ENCODE results near the gene TNFRSF25. TPM values are rescaled to one million over a fixed set of nuclear protein-coding genes. Genes with fewer than 3 reads are reported as not detected.

Gene TNFRSF25
- total RNA-seq, 1 experiment from 2014 or later: 19.4 TPM

- Histone ChIP-seq H2BK120ac (ENCODE audit: low read depth, low read length, poor library complexity, severe bottlenecking) (no peak overlapping the region), H2AK5ac (ENCODE audit: insufficient read length, low read length) (no peak overlapping the region), H2BK5ac (ENCODE audit: insufficient read length, low read length) (no peak overlapping the region), H3K79me1 (ENCODE audit: insufficient read depth, low read depth, low read length, poor library complexity, severe bottlenecking) (no peaks in the 10 kb centered on the region), H3K23ac (ENCODE audit: insufficient read length, low read depth, low read length) (no peak overlapping the region), H4K8ac (replicated peaks; ENCODE audit: insufficient read length, low read depth, low read length) (no peak overlapping the region), H3K27ac (ENCODE audit: insufficient read length, low read depth, low read length) (no peak overlapping the region), H4K91ac (ENCODE audit: insufficient read length, low read depth, low read length) (no peak overlapping the region), H2BK20ac (ENCODE audit: low read depth, low read length, poor library complexity, severe bottlenecking) (no peak overlapping the region), H3K14ac (ENCODE audit: insufficient read depth, low read length) (no peak overlapping the region), H3K18ac (ENCODE audit: insufficient read length, low read depth, low read length) (no peak overlapping the region), H3K4me1 (ENCODE audit: insufficient read depth, low read length) (no peaks in the 10 kb centered on the region; the same call in 1 of the 2 replicates), H3K27me3 (ENCODE audit: insufficient read depth, low read length) (no peaks in the 10 kb centered on the region), H3K23me2 (ENCODE audit: insufficient read length, low read depth, low read length, poor library complexity, severe bottlenecking) (no peaks in the 10 kb centered on the region), H4K5ac (ENCODE audit: insufficient read length, low read depth, low read length) (no peak overlapping the region), H3K79me2 (ENCODE audit: insufficient read depth, low read length) (no peaks in the 10 kb centered on the region), H4K20me1 (ENCODE audit: control insufficient read depth, insufficient read depth, insufficient read length) (no peaks in the 10 kb centered on the region), H3K9ac (ENCODE audit: extremely low read depth, insufficient read length, low read length) (no peak overlapping the region), H2BK12ac (ENCODE audit: insufficient read length, low read depth, low read length) (no peak overlapping the region), H3K4me2 (ENCODE audit: insufficient read depth, insufficient read length, low read length) (no peak overlapping the region), H3T11ph (ENCODE audit: low read length) (no peak overlapping the region), H2AFZ (ENCODE audit: low read length) (no peak overlapping the region), H3K4ac (ENCODE audit: low read depth, low read length) (no peak overlapping the region), H2BK15ac (ENCODE audit: low read depth, low read length) (no peak overlapping the region), H3K9me3 (ENCODE audit: control insufficient read depth, low read depth, low read length) (no peaks in the 10 kb centered on the region), H3K56ac (ENCODE audit: insufficient read length, low read depth, low read length) (no peak overlapping the region)
- H3K36me3 Mint-ChIP-seq (ENCODE audit: insufficient read depth in 1 of 3, low read depth in 3 of 3): peaks cover 8 to 51% (median 47%) of the 10 kb centered on the region in 3 experiments; a peak in 6 of 7 replicates
- no peak overlapping the region for H3K27ac Mint-ChIP-seq
- no peak overlapping the region for H3K4me3 Mint-ChIP-seq
- no peaks in the 10 kb centered on the region; the same call in 1 of the 2 replicates for H3K27me3 Mint-ChIP-seq (ENCODE audit: low read depth)
- DNase-seq: no peak
- TF ChIP-seq CTCF (conservative IDR thresholded peaks at IDR 0.05): no peak
- no peaks in the 10 kb centered on the region for H3K9me3 Mint-ChIP-seq
- WGBS (ENCODE audit: extremely low coverage, insufficient read length, low lambda C conversion rate): no CpG with 5 or more reads among the region's 5 CpGs
- H3K4me1 Mint-ChIP-seq: peaks cover 3 to 12% of the 10 kb centered on the region in 2 experiments; a peak in 3 of 4 replicates
These were observed 778 bp upstream of the TNFRSF25 start for GRCh38 chr1:6466751-6467150.

Data from H9 (cell line).